ENCODE data around the gene CHCHD6. TPM values are rescaled to one million over a fixed set of nuclear protein-coding genes. Genes with fewer than 3 reads are reported as not detected.

Gene CHCHD6
- total and polyA plus RNA-seq, 2 donors (not counting 3 experiments of a cell fraction or from before 2014, with no cell fraction given): 8.4 to 10.1 TPM

- H4K20me1 ChIP-seq (replicated peaks; ENCODE audit: control insufficient read depth, extremely low read depth, insufficient read depth, low read length): no peaks in the 10 kb centered on the region
- H3K4me2 ChIP-seq (ENCODE audit: insufficient read depth, low read length): no peak overlapping the region
- ChIA-PET POLR2A (no interaction called here), CTCF (interaction anchor here (1.2 kb wide), 1 partner anchor 21 kb away, joined by 3 read pairs; no protein-coding TSS in a partner anchor)
- H3K9me1 ChIP-seq (replicated peaks; ENCODE audit: control insufficient read depth, extremely low read depth, insufficient read depth, low read length): no peaks in the 10 kb centered on the region
- no TSS peak for BruUV-seq (replicated peaks)
- no peak overlapping the region for H3K4me3 ChIP-seq (replicated peaks in 1 of 3; ENCODE audit: insufficient read depth in 1 of 3, low read depth in 1 of 3, low read length in 3 of 3)
- intact Hi-C loops (cut with micrococcal nuclease) (no loop called here), dilution Hi-C loops (cut with MboI; ENCODE audit: extremely low pct_ligation_motif_present, low sequenced_read_pairs) (no loop called here)
- no peaks in the 10 kb centered on the region for H3K4me1 ChIP-seq (ENCODE audit: control insufficient read depth, extremely low read depth, insufficient read depth, low read length)
- DNase-seq (ENCODE audit: low read depth, low spot score): no peak
- FAIRE-seq: no peak
- no peaks in the 10 kb centered on the region for H3K9me3 ChIP-seq (replicated peaks; ENCODE audit: control insufficient read depth, insufficient read depth, low read length)
- no peaks in the 10 kb centered on the region for H3K36me3 ChIP-seq (ENCODE audit: control insufficient read depth in 2 of 2, extremely low read depth in 1 of 2, insufficient read depth in 2 of 2, low read length in 2 of 2)
- no peak overlapping the region for H3K9ac ChIP-seq (replicated peaks; ENCODE audit: extremely low read depth, insufficient read depth, low read length)
- TF ChIP-seq, protein P1, sequence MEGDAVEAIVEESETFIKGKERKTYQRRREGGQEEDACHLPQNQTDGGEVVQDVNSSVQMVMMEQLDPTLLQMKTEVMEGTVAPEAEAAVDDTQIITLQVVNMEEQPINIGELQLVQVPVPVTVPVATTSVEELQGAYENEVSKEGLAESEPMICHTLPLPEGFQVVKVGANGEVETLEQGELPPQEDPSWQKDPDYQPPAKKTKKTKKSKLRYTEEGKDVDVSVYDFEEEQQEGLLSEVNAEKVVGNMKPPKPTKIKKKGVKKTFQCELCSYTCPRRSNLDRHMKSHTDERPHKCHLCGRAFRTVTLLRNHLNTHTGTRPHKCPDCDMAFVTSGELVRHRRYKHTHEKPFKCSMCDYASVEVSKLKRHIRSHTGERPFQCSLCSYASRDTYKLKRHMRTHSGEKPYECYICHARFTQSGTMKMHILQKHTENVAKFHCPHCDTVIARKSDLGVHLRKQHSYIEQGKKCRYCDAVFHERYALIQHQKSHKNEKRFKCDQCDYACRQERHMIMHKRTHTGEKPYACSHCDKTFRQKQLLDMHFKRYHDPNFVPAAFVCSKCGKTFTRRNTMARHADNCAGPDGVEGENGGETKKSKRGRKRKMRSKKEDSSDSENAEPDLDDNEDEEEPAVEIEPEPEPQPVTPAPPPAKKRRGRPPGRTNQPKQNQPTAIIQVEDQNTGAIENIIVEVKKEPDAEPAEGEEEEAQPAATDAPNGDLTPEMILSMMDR (IDR thresholded peaks at IDR 0.05; ENCODE audit: extremely low read depth in 1 of 2, insufficient read depth in 1 of 2, low read depth in 1 of 2, low read length in 2 of 2): no peak
- TF ChIP-seq POLR2AphosphoS5 (IDR thresholded peaks at IDR 0.05; ENCODE audit: insufficient read depth, low read depth, low read length): no peak
- no peak for TF ChIP-seq GATA2 (IDR thresholded peaks at IDR 0.05; ENCODE audit: insufficient read depth, insufficient read length, low read depth, low read length)
- no peak for TF ChIP-seq MYC (IDR thresholded peaks at IDR 0.05; ENCODE audit: low read depth, low read length)
- TF ChIP-seq FOS (IDR thresholded peaks at IDR 0.05; ENCODE audit: borderline replicate concordance, insufficient read depth, low read length): no peak
- TF ChIP-seq, protein P2, sequence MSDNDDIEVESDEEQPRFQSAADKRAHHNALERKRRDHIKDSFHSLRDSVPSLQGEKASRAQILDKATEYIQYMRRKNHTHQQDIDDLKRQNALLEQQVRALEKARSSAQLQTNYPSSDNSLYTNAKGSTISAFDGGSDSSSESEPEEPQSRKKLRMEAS (IDR thresholded peaks at IDR 0.05; ENCODE audit: insufficient read depth, insufficient read length): no peak
- no peak for TF ChIP-seq EZH2 (IDR thresholded peaks at IDR 0.05; ENCODE audit: borderline replicate concordance, low read depth, low read length, severe bottlenecking)
- no peak for TF ChIP-seq POLR2A (IDR thresholded peaks at IDR 0.05; ENCODE audit: low read depth, low read length)
- TF ChIP-seq JUN (IDR thresholded peaks at IDR 0.05; ENCODE audit: borderline replicate concordance, insufficient read depth, insufficient read length, low read depth): no peak
- no peaks in the 10 kb centered on the region for H3K79me2 ChIP-seq (ENCODE audit: control insufficient read depth, insufficient read depth, low read length)
- H3K27me3 ChIP-seq (ENCODE audit: control insufficient read depth in 2 of 2, insufficient read depth in 2 of 2, low read length in 2 of 2): peaks cover 0 to 2% of the 10 kb centered on the region in 2 experiments
- H3K27ac ChIP-seq (ENCODE audit: insufficient read depth, low read depth, low read length): no peak overlapping the region
- H2AFZ ChIP-seq (ENCODE audit: low read depth, low read length): no peak overlapping the region
Measured at GRCh38 chr3:126798521-126798920, 94.5 kb downstream of the CHCHD6 start.

Measured in endothelial cell of umbilical vein (primary cell).